Endodermal cell (in vitro differentiated cells): ENCODE results near the gene FERMT3. TPM values are rescaled to one million over a fixed set of nuclear protein-coding genes. Genes with fewer than 3 reads are reported as not detected.

Experiments used
- DNase-seq: peaks from one replicate; pipeline ENCODE4 v3.0.0-alpha.2; 2017
- H3K27ac ChIP-seq: 2 replicates; pipeline ENCODE4 v1.5.1; 2013; ENCODE audit warnings: mild to moderate bottlenecking, low read depth, low read length, moderate library complexity
- H3K27me3 ChIP-seq: 2 replicates; pipeline ENCODE4 v1.6.1; 2013; ENCODE audit warnings: mild to moderate bottlenecking, low read length, moderate library complexity; ENCODE audit not compliant: insufficient read depth, control insufficient read depth, poor library complexity, severe bottlenecking
- H3K36me3 ChIP-seq: 2 replicates; pipeline ENCODE4 v1.7.0; 2013; ENCODE audit warnings: mild to moderate bottlenecking, low read length, moderate library complexity; ENCODE audit not compliant: control insufficient read depth, insufficient read depth
- H3K4me1 ChIP-seq: one replicate; pipeline ENCODE4 v1.7.0; 2013; ENCODE audit warnings: low read length; ENCODE audit not compliant: control insufficient read depth, insufficient read depth
- H3K4me3 ChIP-seq: 2 replicates; pipeline ENCODE4 v1.5.1; 2013; ENCODE audit warnings: mild to moderate bottlenecking, low read length, moderate library complexity
- H3K9ac ChIP-seq: 2 replicates; pipeline ENCODE4 v1.6.1; 2013; ENCODE audit warnings: mild to moderate bottlenecking, low read length, moderate library complexity; ENCODE audit not compliant: poor library complexity, severe bottlenecking; ENCODE audit errors: extremely low read depth
- H3K9me3 ChIP-seq: 2 replicates; pipeline ENCODE4 v1.6.1; 2013; ENCODE audit warnings: mild to moderate bottlenecking, low read length, moderate library complexity; ENCODE audit not compliant: control insufficient read depth
- H3K27ac Mint-ChIP-seq: 2 replicates; pipeline ENCODE4 v1.8.0; 2020; ENCODE audit warnings: mixed read lengths
- H3K27me3 Mint-ChIP-seq: 2 replicates; pipeline ENCODE4 v1.8.0; 2021; ENCODE audit warnings: mild to moderate bottlenecking, mixed read lengths; ENCODE audit not compliant: insufficient read depth
- H3K36me3 Mint-ChIP-seq: 2 replicates; pipeline ENCODE4 v1.8.0; 2020; ENCODE audit warnings: low read depth, mixed read lengths
- H3K4me1 Mint-ChIP-seq: 2 replicates; pipeline ENCODE4 v1.8.0; 2020; ENCODE audit warnings: mixed read lengths
- H3K4me3 Mint-ChIP-seq: 2 replicates; pipeline ENCODE4 v1.8.0; 2020; ENCODE audit warnings: mild to moderate bottlenecking, moderate library complexity, mixed read lengths
- H3K9me3 Mint-ChIP-seq: 2 replicates; pipeline ENCODE4 v1.8.0; 2020; ENCODE audit warnings: mild to moderate bottlenecking, mixed read lengths
- WGBS, 2 experiments: methylation state at CpG; one replicate each; pipeline versions ENCODE4 v1.1.5 to v1.1.7; 2013; ENCODE audit warnings: missing lambda C conversion rate in 2 of 2, mixed read lengths in 1 of 2; ENCODE audit not compliant: insufficient coverage in 1 of 2, insufficient read length in 1 of 2; 5-methylcytosine and 5-hydroxymethylcytosine counted together
- total RNA-seq, 2 donors: library from RNA; stranded (reverse); fragmentation: NEBNext Ultra II Directional in 1 of 2; extraction: Animal tissue kit (Norgen Biotek cat#: 25700) in 1 of 2; gene quantifications; 2 replicates in 1 of 2; 3 replicates in 1 of 2; pipeline ENCODE4 v1.2.1, GENCODE V29; 2021
- TF ChIP-seq, protein P1 (sequence below): fragments of 200-600 bp; sonication (generic); conservative IDR thresholded peaks from 2 replicates; pipeline ENCODE4 v1.5.0; 2021; ENCODE audit warnings: antibody characterized with exemption, mild to moderate bottlenecking

The FERMT3 gene
- total RNA-seq, 2 donors from 2014 or later = 4.2 to 5.3 TPM

DNA sequence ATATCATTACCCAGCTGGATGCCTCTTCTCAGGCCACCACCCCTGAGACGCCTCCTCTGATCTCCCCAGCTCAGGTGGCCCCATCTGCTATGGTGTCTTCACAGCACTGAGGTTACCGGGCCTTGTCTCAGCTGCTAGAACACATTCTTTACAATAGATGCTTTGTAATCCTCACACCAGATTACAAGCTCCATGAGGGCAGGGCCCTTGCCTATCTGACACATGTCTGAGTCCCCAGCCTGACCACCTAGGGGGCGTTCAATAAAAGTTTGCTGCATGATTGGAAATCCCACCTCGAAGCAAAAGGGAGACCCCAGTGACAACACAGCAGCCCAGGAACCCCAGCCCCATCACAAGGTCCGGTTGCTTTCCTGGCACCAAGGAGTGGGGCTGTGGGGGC lies 42.6 kb upstream of the FERMT3 start:
- TF ChIP-seq, protein P1, sequence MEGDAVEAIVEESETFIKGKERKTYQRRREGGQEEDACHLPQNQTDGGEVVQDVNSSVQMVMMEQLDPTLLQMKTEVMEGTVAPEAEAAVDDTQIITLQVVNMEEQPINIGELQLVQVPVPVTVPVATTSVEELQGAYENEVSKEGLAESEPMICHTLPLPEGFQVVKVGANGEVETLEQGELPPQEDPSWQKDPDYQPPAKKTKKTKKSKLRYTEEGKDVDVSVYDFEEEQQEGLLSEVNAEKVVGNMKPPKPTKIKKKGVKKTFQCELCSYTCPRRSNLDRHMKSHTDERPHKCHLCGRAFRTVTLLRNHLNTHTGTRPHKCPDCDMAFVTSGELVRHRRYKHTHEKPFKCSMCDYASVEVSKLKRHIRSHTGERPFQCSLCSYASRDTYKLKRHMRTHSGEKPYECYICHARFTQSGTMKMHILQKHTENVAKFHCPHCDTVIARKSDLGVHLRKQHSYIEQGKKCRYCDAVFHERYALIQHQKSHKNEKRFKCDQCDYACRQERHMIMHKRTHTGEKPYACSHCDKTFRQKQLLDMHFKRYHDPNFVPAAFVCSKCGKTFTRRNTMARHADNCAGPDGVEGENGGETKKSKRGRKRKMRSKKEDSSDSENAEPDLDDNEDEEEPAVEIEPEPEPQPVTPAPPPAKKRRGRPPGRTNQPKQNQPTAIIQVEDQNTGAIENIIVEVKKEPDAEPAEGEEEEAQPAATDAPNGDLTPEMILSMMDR = no peak
- H3K36me3 ChIP-seq = no peaks in the 10 kb centered on the region
- H3K27me3 Mint-ChIP-seq = peaks cover 11% of the 10 kb centered on the region
- H3K27ac Mint-ChIP-seq = no peak overlapping the region
- H3K27me3 ChIP-seq = no peaks in the 10 kb centered on the region
- peaks cover 9% of the 10 kb centered on the region for H3K36me3 Mint-ChIP-seq
- no peak overlapping the region for H3K4me3 ChIP-seq
- no peak overlapping the region for H3K9ac ChIP-seq
- H3K4me3 Mint-ChIP-seq = no peak overlapping the region
- WGBS, 2 experiments = 93 to 100% methylated on average over 2 to 5 of the region's 5 CpGs
- H3K4me1 Mint-ChIP-seq = peaks cover 8% of the 10 kb centered on the region
- DNase-seq = no peak
- no peak overlapping the region for H3K27ac ChIP-seq
- H3K9me3 ChIP-seq = no peaks in the 10 kb centered on the region
- peaks cover 4% of the 10 kb centered on the region for H3K4me1 ChIP-seq
- no peaks in the 10 kb centered on the region for H3K9me3 Mint-ChIP-seq

DNA sequence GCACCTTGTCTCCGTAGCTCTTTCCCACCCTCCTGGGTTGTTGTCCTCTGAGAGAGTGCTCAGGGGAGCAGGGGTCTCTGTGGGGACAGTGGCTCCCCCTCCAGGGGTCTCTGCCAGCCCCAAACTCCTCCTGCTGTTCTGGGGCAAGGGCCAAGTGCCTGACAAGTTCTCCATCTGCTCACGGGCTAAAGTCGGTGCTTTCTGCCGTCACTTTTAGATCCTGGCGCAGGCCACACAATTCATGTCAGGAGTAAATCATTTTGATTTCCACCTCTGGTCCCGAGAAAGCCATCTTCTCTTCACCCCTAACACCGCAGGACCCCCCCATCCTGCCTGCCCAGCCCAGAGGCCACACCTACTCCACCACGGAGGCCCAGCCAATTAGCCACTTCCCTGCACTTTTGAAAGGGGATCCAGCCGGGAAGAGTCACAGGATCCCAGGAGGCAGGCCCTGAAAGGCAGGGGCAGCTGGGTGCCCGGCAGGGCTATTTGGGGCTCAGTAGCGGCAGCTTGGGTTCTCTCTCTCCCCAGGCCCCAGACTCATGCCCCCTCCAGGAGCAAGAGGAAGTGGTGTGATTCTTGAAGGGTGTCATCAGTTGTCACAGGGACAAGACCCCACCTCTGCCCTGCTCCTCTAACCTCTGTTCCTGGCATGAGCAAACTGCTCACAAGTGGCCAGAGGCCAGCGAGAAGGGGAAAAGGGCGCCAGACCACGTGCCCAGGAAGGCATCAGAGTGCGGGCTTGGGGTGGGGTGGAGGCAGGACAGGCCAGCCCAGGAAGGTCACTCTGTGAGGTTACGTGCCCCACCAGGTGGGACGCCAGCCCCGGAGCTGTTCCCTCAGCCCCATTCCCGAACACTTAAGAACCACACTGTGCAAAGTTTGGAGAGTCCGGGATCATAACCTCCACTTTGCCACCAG lies 41.9 kb upstream of the FERMT3 start:
- Histone ChIP-seq H3K9ac (no peak overlapping the region), H3K27ac (no peak overlapping the region), H3K4me3 (peak overlapping the region; percentile 17), H3K4me1 (peaks cover 4% of the 10 kb centered on the region), H3K27me3 (no peaks in the 10 kb centered on the region), H3K36me3 (no peaks in the 10 kb centered on the region), H3K9me3 (no peaks in the 10 kb centered on the region)
- peak overlapping the region; percentile 65 for H3K4me3 Mint-ChIP-seq
- H3K27ac Mint-ChIP-seq = no peak overlapping the region
- peaks cover 12% of the 10 kb centered on the region for H3K27me3 Mint-ChIP-seq
- H3K4me1 Mint-ChIP-seq = peaks cover 9% of the 10 kb centered on the region
- peak; percentile 72 for DNase-seq
- H3K36me3 Mint-ChIP-seq = peaks cover 9% of the 10 kb centered on the region
- WGBS, 2 experiments = 77 to 80% methylated on average over 9 to 19 of the region's 20 CpGs
- peaks cover under 1% of the 10 kb centered on the region for H3K9me3 Mint-ChIP-seq
- TF ChIP-seq, protein P1 = no peak

DNA sequence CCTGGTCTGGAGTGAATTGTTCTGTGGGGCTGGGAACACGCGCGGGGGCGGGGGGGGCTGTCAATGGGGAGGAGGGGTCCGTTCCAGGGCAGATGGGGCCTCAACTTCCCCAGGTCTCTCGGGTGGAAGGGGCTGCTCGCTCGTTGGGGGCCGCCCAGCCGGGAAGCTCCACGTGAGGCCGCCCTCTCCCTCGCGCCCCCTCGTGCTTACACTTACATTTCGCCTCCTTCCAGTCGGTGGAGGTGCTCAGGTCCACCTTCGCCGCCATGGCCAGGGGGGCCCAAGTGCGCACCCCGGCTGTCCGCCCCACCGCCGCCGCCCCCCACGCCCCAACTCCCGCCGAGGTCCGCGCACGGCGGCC lies 41.1 kb upstream of the FERMT3 start:
- TF ChIP-seq, protein P1 = peak; percentile 37
- Histone ChIP-seq H3K36me3 (no peaks in the 10 kb centered on the region), H3K9me3 (no peaks in the 10 kb centered on the region), H3K27me3 (no peaks in the 10 kb centered on the region), H3K9ac (no peak overlapping the region), H3K27ac (no peak overlapping the region), H3K4me1 (peaks cover 4% of the 10 kb centered on the region), H3K4me3 (peak overlapping the region; percentile 78)
- Mint-ChIP-seq H3K36me3 (peaks cover 7% of the 10 kb centered on the region), H3K4me1 (peaks cover 12% of the 10 kb centered on the region), H3K27me3 (peaks cover 15% of the 10 kb centered on the region), H3K27ac (no peak overlapping the region), H3K9me3 (peaks cover 6% of the 10 kb centered on the region), H3K4me3 (peak overlapping the region; percentile 65)
- DNase-seq = no peak
- WGBS, 2 experiments = 13% methylated on average over 32 of the region's 32 CpGs; no CpG with 5 or more reads in 1 of the 2 experiments
